ENCODE results near the gene YAP1.

DNA sequence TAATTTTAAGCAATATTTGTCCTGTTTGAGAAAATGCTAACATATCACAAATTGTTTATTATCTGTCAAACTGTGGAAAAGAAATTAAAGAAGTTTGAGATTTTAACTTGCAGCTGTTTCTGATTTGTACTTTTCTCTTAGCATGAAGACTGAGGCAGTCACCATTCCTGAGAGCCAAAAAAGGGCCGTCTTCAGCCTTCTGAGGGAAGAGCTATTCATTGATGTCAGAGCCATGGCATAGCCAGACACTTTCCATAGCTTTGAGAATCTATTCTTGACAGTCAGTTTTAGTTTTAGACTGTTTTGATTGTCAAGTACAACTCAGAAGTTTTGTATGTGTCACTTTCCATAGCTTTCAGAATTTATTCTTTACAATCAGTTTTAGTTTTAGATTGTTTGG is 32.1 kb downstream of the YAP1 start:
- TF ChIP-seq, protein P1, sequence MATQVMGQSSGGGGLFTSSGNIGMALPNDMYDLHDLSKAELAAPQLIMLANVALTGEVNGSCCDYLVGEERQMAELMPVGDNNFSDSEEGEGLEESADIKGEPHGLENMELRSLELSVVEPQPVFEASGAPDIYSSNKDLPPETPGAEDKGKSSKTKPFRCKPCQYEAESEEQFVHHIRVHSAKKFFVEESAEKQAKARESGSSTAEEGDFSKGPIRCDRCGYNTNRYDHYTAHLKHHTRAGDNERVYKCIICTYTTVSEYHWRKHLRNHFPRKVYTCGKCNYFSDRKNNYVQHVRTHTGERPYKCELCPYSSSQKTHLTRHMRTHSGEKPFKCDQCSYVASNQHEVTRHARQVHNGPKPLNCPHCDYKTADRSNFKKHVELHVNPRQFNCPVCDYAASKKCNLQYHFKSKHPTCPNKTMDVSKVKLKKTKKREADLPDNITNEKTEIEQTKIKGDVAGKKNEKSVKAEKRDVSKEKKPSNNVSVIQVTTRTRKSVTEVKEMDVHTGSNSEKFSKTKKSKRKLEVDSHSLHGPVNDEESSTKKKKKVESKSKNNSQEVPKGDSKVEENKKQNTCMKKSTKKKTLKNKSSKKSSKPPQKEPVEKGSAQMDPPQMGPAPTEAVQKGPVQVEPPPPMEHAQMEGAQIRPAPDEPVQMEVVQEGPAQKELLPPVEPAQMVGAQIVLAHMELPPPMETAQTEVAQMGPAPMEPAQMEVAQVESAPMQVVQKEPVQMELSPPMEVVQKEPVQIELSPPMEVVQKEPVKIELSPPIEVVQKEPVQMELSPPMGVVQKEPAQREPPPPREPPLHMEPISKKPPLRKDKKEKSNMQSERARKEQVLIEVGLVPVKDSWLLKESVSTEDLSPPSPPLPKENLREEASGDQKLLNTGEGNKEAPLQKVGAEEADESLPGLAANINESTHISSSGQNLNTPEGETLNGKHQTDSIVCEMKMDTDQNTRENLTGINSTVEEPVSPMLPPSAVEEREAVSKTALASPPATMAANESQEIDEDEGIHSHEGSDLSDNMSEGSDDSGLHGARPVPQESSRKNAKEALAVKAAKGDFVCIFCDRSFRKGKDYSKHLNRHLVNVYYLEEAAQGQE (IDR thresholded peaks at IDR 0.05), result no peak
- TF ChIP-seq, protein P2, sequence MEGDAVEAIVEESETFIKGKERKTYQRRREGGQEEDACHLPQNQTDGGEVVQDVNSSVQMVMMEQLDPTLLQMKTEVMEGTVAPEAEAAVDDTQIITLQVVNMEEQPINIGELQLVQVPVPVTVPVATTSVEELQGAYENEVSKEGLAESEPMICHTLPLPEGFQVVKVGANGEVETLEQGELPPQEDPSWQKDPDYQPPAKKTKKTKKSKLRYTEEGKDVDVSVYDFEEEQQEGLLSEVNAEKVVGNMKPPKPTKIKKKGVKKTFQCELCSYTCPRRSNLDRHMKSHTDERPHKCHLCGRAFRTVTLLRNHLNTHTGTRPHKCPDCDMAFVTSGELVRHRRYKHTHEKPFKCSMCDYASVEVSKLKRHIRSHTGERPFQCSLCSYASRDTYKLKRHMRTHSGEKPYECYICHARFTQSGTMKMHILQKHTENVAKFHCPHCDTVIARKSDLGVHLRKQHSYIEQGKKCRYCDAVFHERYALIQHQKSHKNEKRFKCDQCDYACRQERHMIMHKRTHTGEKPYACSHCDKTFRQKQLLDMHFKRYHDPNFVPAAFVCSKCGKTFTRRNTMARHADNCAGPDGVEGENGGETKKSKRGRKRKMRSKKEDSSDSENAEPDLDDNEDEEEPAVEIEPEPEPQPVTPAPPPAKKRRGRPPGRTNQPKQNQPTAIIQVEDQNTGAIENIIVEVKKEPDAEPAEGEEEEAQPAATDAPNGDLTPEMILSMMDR (IDR thresholded peaks at IDR 0.05; ENCODE audit: low read depth, low read length, missing input control), result no peak

Data from liver (tissue), 2 donors.